GM12878 (cell line): ENCODE measurements around the gene DERL3.

ENCODE experiments used
- BCL11A ChIP-seq: IDR thresholded peaks from 2 replicates; pipeline ENCODE4 v1.6.1; 2011; ENCODE audit warnings: low read depth, low read length
- DPF2 ChIP-seq: fragments of 450-650 bp; IDR thresholded peaks from 2 replicates; pipeline ENCODE4 v1.6.1; 2017; ENCODE audit warnings: mild to moderate bottlenecking
- EP300 ChIP-seq, 2 experiments: fragments of 150-350 bp in 1 of 2; IDR thresholded peaks; 2 replicates each; pipeline ENCODE4 v1.6.1; 2011 to 2012; ENCODE audit warnings: low read depth in 2 of 2, low read length in 2 of 2, borderline replicate concordance in 1 of 2, improper control_type of control experiment in 1 of 2, inconsistent platforms in 1 of 2; ENCODE audit not compliant: control insufficient read depth in 1 of 2
- GABPA ChIP-seq: IDR thresholded peaks from 2 replicates; pipeline ENCODE4 v1.6.1; 2014; ENCODE audit warnings: antibody characterized with exemption, low read depth, mild to moderate bottlenecking, inconsistent platforms
- NFYB ChIP-seq: IDR thresholded peaks from 2 replicates; pipeline ENCODE4 v1.6.1; 2011; ENCODE audit warnings: low read depth, mild to moderate bottlenecking, low read length, improper control_type of control experiment, moderate library complexity; ENCODE audit not compliant: insufficient read depth
- RELA ChIP-seq: fragments of 450-650 bp; IDR thresholded peaks from 2 replicates; pipeline ENCODE4 v1.8.0; 2014; ENCODE audit warnings: borderline replicate concordance; ENCODE audit not compliant: partially characterized antibody
- TF ChIP-seq, protein P1 (sequence below): IDR thresholded peaks from 2 replicates; pipeline ENCODE4 v1.6.1; 2012; ENCODE audit warnings: low read depth, low read length, improper control_type of control experiment
- TF ChIP-seq, protein P2 (sequence below), 3 experiments: IDR thresholded peaks in 2 of 3; conservative IDR thresholded peaks in 1 of 3; 2 replicates each; pipeline ENCODE4 v1.5.1; 2011; ENCODE audit warnings: low read depth in 3 of 3, low read length in 3 of 3, mild to moderate bottlenecking in 3 of 3, control low read depth in 2 of 3, moderate library complexity in 2 of 3, inconsistent platforms in 1 of 3, mixed read lengths in 1 of 3; ENCODE audit not compliant: control insufficient read depth in 2 of 3, insufficient read depth in 1 of 3; ENCODE audit errors: extremely low read depth in 1 of 3

DNA sequence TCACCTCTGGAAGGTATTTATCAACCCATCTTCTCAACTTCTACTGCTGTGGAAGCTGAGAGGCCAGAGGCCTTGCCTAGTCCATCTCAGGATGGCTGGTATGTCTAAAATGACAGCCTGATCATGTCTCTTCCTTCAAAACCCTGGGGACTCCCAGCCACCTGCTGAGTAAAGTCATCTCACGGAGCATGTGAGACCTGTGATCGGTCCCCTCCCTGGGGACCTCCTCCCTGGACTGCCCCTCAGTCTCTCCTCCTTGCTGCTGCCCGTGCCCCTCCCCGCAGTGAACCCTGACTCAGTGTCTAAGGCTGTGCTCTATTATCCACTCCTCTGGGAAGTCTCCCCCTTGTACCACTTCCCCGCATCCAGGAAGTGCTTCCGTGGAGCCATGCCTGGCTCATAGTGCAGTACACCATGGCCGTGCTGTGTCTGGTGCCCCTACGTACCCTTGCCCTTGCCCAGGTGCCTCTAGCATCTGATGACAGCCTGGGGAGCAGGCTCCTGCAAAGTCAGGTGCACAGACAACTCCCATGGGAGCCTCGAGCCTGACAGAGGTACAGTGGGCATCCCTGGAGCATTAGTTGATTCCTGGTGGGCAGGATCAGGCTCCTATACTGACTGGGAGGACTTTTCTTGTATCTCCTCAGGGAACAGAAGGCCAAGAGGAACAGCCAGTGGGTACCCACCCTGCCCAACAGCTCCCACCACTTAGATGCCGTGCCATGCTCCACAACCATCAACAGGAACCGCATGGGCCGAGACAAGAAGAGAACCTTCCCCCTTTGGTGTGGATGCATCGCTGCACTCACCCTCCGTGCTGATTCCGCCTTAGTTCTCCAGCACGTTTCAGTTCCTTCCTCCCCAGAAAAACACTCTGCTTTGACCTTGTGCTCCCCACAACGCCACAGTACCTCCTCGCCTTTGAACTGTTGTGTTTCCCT lies 38.2 kb downstream of the DERL3 start:
- TF ChIP-seq EP300 (IDR thresholded peaks at IDR 0.05; ENCODE audit: borderline replicate concordance in 1 of 2, control insufficient read depth in 1 of 2, low read depth in 2 of 2, low read length in 2 of 2) = peak in 1 of 2 experiments; percentile 74; a peak in 2 of 4 replicates
- TF ChIP-seq, protein P1, sequence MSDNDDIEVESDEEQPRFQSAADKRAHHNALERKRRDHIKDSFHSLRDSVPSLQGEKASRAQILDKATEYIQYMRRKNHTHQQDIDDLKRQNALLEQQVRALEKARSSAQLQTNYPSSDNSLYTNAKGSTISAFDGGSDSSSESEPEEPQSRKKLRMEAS = peak; percentile 21
- TF ChIP-seq, protein P2, sequence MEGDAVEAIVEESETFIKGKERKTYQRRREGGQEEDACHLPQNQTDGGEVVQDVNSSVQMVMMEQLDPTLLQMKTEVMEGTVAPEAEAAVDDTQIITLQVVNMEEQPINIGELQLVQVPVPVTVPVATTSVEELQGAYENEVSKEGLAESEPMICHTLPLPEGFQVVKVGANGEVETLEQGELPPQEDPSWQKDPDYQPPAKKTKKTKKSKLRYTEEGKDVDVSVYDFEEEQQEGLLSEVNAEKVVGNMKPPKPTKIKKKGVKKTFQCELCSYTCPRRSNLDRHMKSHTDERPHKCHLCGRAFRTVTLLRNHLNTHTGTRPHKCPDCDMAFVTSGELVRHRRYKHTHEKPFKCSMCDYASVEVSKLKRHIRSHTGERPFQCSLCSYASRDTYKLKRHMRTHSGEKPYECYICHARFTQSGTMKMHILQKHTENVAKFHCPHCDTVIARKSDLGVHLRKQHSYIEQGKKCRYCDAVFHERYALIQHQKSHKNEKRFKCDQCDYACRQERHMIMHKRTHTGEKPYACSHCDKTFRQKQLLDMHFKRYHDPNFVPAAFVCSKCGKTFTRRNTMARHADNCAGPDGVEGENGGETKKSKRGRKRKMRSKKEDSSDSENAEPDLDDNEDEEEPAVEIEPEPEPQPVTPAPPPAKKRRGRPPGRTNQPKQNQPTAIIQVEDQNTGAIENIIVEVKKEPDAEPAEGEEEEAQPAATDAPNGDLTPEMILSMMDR (IDR thresholded peaks at IDR 0.05 in 2 of 3, conservative IDR thresholded peaks at IDR 0.05 in 1 of 3; ENCODE audit: control insufficient read depth in 2 of 3, extremely low read depth in 1 of 3, insufficient read depth in 1 of 3, low read depth in 3 of 3, low read length in 3 of 3) = no peak
- TF ChIP-seq NFYB = no peak
- TF ChIP-seq GABPA = no peak
- peak; percentile 57; the same call in 1 of the 2 replicates for TF ChIP-seq BCL11A
- TF ChIP-seq DPF2 = peak; percentile 54; the same call in 1 of the 2 replicates
- TF ChIP-seq RELA = no peak
